OCI-LY1 (cell line): ENCODE results near the gene SHC4.

Source experiments
- CTCF ChIP-seq: fragments of 200-600 bp; sonication (generic), shearing (Covaris generic); IDR thresholded peaks from 2 replicates; pipeline ENCODE4 v1.5.1; 2017; ENCODE audit warnings: mild to moderate bottlenecking, antibody characterized with exemption, low read length, moderate library complexity, mixed read lengths
- EZH2 ChIP-seq: fragments of 200-600 bp; sonication (generic), shearing (Covaris generic); IDR thresholded peaks from 2 replicates; pipeline ENCODE4 v1.8.0; 2017; ENCODE audit warnings: borderline replicate concordance, mixed run types, mild to moderate bottlenecking, antibody characterized with exemption, low read length, moderate library complexity, mixed read lengths

DNA sequence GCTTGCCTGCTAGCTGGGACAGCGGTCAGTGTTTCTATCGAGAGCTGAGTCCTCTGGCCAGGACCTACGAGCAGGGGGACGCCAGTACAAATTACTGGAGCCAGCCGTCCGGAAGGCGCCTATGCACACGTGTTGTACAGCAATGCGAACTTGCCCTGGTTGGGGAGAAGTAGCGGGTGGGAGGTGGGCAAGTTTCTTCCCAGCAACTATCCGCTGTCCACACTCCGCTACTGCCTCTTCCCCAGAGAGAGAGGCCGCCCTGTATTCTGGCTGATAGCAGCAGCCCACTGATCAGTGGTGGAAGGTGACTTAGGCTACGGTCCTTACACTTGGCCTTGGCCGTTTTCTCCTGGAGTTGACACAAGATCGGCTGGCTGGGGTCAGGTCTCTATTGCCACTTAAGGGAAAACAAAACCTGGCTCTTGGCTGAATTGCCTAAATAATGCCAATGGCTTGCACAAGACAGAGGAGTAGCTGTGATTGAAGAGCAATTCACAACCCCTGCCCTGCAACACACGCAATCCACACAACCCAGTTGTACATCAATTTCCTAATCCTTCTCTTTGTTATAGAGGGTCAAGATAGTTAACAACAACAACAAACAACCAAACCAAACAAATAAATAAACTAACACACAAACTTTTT lies 12.8 kb upstream of the SHC4 start:
- TF ChIP-seq CTCF: no peak
- TF ChIP-seq EZH2: no peak
